ENCODE data around the gene RITA1. TPM values are rescaled to one million over a fixed set of nuclear protein-coding genes. Genes with fewer than 3 reads are reported as not detected.

Gene RITA1
- total and polyA plus RNA-seq, 2 experiments from 2014 or later: 16.1 to 26.9 TPM

DNA sequence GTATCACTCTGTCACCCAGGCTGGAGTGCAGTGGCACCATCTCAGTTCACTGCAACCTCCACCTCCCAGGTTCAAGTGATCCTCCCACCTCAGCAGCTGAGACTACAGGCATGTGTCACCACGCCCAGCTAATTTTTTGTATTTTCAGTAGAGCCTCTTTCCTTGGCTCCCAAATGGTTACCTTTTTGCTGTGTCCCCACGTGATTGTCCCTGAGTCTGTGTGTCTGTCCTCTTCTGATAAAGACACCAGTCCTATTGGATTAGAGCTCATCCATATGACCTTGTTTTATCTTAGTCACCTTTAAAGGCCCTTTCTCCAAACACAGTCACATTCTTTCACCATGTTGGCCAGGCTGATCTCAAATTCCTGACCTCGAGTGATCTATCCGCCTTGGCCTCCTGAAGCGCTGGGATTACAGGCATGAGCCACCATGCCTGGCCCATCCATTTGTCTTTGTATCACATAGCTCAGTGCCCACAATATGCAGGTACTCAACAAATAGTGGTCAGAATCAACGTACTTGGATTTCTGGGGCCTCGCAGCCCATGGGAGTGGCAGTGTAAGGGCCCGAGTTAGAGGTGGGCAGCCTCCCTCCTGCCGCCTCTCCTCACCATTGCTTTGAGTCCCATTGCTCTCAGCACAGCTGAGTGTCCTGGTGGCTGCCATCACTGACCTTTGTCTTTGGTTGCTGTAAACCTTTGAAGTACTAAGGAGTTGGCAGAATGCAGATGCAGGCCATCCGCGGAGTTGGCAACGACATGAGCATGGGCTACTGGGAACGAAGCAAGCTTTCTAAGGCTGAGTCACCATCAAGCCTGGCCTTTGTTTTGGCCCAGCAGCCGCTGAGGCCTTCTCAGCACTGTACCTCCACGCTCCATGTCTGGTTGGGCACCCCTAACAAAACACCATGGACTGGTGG lies 45.1 kb downstream of the RITA1 start:
- Histone ChIP-seq H3K36me3 (replicated peaks; ENCODE audit: insufficient read depth, low read depth) (no peaks in the 10 kb centered on the region), H3K79me2 (no peaks in the 10 kb centered on the region), H2AFZ (no peak overlapping the region), H4K20me1 (ENCODE audit: insufficient read depth, poor library complexity, severe bottlenecking) (no peaks in the 10 kb centered on the region), H3K4me3 (no peak overlapping the region), H3K9me2 (replicated peaks; ENCODE audit: insufficient read depth) (no peaks in the 10 kb centered on the region), H3K4me1 (ENCODE audit: insufficient read depth) (peaks cover 31% of the 10 kb centered on the region), H3K9me3 (ENCODE audit: low read depth) (no peaks in the 10 kb centered on the region), H3K4me2 (no peak overlapping the region), H3K27ac (peak overlapping the region; percentile 98), H3K27me3 (no peaks in the 10 kb centered on the region)
- TF ChIP-seq, protein P1, sequence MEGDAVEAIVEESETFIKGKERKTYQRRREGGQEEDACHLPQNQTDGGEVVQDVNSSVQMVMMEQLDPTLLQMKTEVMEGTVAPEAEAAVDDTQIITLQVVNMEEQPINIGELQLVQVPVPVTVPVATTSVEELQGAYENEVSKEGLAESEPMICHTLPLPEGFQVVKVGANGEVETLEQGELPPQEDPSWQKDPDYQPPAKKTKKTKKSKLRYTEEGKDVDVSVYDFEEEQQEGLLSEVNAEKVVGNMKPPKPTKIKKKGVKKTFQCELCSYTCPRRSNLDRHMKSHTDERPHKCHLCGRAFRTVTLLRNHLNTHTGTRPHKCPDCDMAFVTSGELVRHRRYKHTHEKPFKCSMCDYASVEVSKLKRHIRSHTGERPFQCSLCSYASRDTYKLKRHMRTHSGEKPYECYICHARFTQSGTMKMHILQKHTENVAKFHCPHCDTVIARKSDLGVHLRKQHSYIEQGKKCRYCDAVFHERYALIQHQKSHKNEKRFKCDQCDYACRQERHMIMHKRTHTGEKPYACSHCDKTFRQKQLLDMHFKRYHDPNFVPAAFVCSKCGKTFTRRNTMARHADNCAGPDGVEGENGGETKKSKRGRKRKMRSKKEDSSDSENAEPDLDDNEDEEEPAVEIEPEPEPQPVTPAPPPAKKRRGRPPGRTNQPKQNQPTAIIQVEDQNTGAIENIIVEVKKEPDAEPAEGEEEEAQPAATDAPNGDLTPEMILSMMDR (IDR thresholded peaks at IDR 0.05; ENCODE audit: poor library complexity): no peak
- TF ChIP-seq EZH2phosphoT487 (IDR thresholded peaks at IDR 0.05; ENCODE audit: low read depth, severe bottlenecking, unreplicated experiment): no peak
- TF ChIP-seq EZH2 (IDR thresholded peaks at IDR 0.05; ENCODE audit: borderline replicate concordance): no peak
- no peak for DNase-seq (ENCODE audit: low spot score)
- 87% methylated on average over 15 of the region's 15 CpGs for WGBS (ENCODE audit: low lambda C conversion rate, missing lambda C conversion rate)

DNA sequence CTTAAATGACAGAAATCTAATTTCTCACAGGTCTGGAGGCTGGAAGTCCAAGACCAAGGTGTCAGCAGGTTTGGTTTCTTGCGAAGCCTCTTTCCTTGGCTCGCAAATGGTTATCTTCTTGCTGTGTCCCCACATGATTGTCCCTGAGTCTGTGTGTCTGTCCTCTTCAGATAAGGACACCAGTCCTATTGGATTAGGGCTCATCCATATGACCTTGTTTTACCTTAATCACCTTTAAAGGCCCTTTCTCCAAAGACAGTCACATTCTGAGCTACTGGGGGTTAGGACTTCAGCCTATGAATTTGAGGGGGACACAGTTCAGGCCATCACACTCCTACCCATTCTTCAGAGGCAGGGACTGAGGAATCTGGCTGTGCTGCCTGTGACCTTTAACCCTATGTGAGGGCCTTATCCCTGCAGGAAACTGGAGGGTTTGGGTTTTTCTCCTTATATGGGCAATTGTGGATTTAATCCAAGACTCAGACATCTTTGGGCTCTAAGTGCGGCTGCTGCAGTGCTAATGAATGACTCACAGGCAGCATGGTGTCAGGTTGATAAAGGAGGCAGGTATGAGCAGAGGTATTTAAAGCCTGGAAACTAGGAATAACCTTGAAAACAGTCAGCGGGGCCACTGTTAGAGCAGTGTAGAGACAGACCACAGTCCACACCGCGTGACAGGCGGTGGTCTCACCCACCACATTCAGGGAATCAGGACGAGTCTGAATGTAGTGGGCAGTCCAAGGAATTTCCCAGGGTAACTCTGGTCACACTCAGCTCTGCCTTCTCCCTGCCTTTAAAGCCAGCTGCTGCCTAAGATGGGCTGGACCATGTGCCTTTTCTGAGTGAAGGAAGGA lies 45.9 kb downstream of the RITA1 start:
- Histone ChIP-seq H2AFZ (no peak overlapping the region), H3K27me3 (no peaks in the 10 kb centered on the region), H3K9me3 (ENCODE audit: low read depth) (no peaks in the 10 kb centered on the region), H4K20me1 (ENCODE audit: insufficient read depth, poor library complexity, severe bottlenecking) (no peaks in the 10 kb centered on the region), H3K79me2 (no peaks in the 10 kb centered on the region), H3K4me2 (no peak overlapping the region), H3K4me3 (no peak overlapping the region), H3K27ac (peak overlapping the region; percentile 98), H3K36me3 (replicated peaks; ENCODE audit: insufficient read depth, low read depth) (no peaks in the 10 kb centered on the region), H3K4me1 (ENCODE audit: insufficient read depth) (peaks cover 31% of the 10 kb centered on the region), H3K9me2 (replicated peaks; ENCODE audit: insufficient read depth) (no peaks in the 10 kb centered on the region)
- peak; percentile 76 for DNase-seq (ENCODE audit: low spot score)
- TF ChIP-seq, protein P1 (IDR thresholded peaks at IDR 0.05; ENCODE audit: poor library complexity): no peak
- TF ChIP-seq EZH2phosphoT487 (IDR thresholded peaks at IDR 0.05; ENCODE audit: low read depth, severe bottlenecking, unreplicated experiment): no peak
- no peak for TF ChIP-seq EZH2 (IDR thresholded peaks at IDR 0.05; ENCODE audit: borderline replicate concordance)
- WGBS (ENCODE audit: low lambda C conversion rate, missing lambda C conversion rate): 65% methylated on average over 8 of the region's 8 CpGs

DNA sequence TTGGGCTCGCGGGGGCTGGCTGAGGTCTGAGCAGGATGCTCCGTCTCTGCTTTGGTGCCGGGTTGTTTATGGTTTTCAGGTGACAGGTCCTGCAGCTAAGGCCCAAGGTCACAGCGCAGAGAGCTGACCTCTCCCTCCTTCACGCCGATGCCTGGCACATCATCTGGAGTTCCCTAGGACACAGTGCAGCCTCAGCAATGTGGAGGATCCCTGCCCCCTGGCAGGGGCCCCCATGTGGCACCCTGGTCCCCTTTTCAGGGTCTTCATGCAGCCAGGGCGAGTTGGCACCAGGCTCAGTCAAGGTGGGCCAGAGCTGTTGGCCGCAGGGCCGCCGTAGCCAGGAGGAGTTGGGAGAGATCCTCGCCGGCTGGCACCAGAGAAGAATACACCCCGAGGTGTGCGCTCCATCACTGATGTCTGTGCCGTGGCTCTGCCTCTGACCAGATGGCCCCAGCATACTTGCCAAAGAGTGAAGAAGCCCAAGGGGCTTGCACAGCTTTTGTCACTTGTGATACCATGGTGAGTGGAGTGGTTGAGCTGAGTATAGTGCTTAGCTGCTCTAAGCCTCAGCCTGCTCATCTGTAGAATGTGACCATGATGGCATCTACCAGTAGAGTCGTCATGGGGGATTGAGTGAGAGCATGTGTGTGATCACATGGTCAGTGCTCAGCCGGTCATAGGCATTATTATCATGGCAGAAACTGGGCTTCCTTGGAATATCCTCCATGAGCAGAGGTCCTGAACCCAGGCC lies 46.7 kb downstream of the RITA1 start:
- Histone ChIP-seq H3K27ac (peak overlapping the region; percentile 98), H2AFZ (no peak overlapping the region), H3K9me2 (replicated peaks; ENCODE audit: insufficient read depth) (no peaks in the 10 kb centered on the region), H4K20me1 (ENCODE audit: insufficient read depth, poor library complexity, severe bottlenecking) (no peaks in the 10 kb centered on the region), H3K4me1 (ENCODE audit: insufficient read depth) (peaks cover 31% of the 10 kb centered on the region), H3K4me2 (no peak overlapping the region), H3K36me3 (replicated peaks; ENCODE audit: insufficient read depth, low read depth) (no peaks in the 10 kb centered on the region), H3K27me3 (no peaks in the 10 kb centered on the region), H3K4me3 (no peak overlapping the region), H3K79me2 (no peaks in the 10 kb centered on the region), H3K9me3 (ENCODE audit: low read depth) (no peaks in the 10 kb centered on the region)
- WGBS (ENCODE audit: low lambda C conversion rate, missing lambda C conversion rate): 92% methylated on average over 18 of the region's 18 CpGs
- no peak for TF ChIP-seq EZH2 (IDR thresholded peaks at IDR 0.05; ENCODE audit: borderline replicate concordance)
- TF ChIP-seq, protein P1 (IDR thresholded peaks at IDR 0.05; ENCODE audit: poor library complexity): no peak
- no peak for TF ChIP-seq EZH2phosphoT487 (IDR thresholded peaks at IDR 0.05; ENCODE audit: low read depth, severe bottlenecking, unreplicated experiment)
- no peak for DNase-seq (ENCODE audit: low spot score)
